ENCODE data around the gene ARHGEF7.

Gene ARHGEF7, protein sequence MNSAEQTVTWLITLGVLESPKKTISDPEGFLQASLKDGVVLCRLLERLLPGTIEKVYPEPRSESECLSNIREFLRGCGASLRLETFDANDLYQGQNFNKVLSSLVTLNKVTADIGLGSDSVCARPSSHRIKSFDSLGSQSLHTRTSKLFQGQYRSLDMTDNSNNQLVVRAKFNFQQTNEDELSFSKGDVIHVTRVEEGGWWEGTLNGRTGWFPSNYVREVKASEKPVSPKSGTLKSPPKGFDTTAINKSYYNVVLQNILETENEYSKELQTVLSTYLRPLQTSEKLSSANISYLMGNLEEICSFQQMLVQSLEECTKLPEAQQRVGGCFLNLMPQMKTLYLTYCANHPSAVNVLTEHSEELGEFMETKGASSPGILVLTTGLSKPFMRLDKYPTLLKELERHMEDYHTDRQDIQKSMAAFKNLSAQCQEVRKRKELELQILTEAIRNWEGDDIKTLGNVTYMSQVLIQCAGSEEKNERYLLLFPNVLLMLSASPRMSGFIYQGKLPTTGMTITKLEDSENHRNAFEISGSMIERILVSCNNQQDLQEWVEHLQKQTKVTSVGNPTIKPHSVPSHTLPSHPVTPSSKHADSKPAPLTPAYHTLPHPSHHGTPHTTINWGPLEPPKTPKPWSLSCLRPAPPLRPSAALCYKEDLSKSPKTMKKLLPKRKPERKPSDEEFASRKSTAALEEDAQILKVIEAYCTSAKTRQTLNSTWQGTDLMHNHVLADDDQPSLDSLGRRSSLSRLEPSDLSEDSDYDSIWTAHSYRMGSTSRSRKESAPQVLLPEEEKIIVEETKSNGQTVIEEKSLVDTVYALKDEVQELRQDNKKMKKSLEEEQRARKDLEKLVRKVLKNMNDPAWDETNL

DNA sequence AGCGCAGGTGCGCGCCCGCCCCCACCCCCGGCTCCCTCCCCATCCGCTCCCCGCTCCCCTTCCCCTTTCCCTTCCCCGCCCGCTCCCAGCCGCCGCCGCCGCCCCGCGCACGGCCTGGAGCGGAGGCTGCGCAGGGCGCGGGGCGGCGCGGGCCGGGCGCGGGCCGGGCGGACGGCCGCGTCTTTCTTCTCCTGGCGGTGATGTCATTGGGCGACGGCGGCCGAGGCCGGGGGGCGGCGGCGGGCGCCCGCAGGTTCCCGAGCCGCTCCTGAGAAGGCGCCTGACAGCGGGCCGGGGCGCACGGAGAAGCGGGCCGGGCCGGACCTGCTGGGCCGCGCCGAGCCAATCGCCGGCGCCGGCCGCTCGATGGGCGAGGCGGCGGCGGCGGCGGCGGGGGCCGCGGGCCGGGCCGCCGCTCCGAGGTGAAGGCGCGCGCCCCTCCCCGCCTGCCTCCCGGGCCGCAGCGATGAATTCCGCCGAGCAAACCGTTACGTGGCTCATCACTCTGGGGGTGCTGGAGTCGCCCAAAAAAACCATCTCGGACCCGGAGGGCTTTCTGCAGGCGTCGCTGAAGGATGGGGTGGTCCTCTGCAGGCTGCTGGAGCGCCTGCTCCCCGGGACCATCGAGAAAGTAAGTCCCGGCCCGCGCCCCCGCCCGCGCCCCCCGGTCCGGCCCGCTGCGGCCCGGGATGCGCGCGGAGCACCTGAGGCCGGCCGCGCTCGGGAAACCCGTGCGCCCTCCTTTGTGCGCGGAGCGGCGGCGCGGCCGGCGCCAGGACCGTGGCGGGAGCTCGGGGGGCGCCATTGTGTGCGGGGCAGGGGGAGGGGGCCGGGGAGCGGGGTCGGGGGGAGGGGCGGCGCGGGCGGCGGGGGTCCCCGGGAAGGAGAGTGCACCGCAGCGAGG, at the start of gene ARHGEF7:
Gene ARHGEF7 (plus strand): TSS at position 250 of the 904 bp plus-strand sequence. CDS start 217 bp downstream, at position 467.
- Histone ChIP-seq H3K79me2 (ENCODE audit: insufficient read depth, low read length) (no peaks in the 10 kb centered on the region), H3F3A (ENCODE audit: insufficient read depth, low read length) (no peaks in the 10 kb centered on the region), H3K9ac (ENCODE audit: low read length) (no peak within 1 kb of the TSS), H3K9me3 (ENCODE audit: low read length) (no peaks in the 10 kb centered on the region), H3K4me3 (ENCODE audit: low read depth, low read length, poor library complexity, severe bottlenecking) (peak within 1 kb of the TSS; percentile 52), H3K27me3 (ENCODE audit: insufficient read depth, low read length) (peaks cover 17% of the 10 kb centered on the region), H3K9me2 (ENCODE audit: low read depth, low read length) (no peaks in the 10 kb centered on the region), H2AFZ (ENCODE audit: low read length) (no peak within 1 kb of the TSS), H3K4me2 (ENCODE audit: low read length) (peak within 1 kb of the TSS; percentile 62), H4K20me1 (ENCODE audit: insufficient read depth, low read length) (no peaks in the 10 kb centered on the region), H3K4me1 (ENCODE audit: insufficient read depth, low read length, severe bottlenecking) (peaks cover 5% of the 10 kb centered on the region), H3K36me3 (ENCODE audit: insufficient read depth, low read length) (no peaks in the 10 kb centered on the region), H3K27ac (ENCODE audit: low read depth, low read length, poor library complexity, severe bottlenecking) (no peak within 1 kb of the TSS)
- TF ChIP-seq EZH2 (IDR thresholded peaks at IDR 0.05; ENCODE audit: borderline replicate concordance, low read length) = no peak
- TF ChIP-seq, protein P1, sequence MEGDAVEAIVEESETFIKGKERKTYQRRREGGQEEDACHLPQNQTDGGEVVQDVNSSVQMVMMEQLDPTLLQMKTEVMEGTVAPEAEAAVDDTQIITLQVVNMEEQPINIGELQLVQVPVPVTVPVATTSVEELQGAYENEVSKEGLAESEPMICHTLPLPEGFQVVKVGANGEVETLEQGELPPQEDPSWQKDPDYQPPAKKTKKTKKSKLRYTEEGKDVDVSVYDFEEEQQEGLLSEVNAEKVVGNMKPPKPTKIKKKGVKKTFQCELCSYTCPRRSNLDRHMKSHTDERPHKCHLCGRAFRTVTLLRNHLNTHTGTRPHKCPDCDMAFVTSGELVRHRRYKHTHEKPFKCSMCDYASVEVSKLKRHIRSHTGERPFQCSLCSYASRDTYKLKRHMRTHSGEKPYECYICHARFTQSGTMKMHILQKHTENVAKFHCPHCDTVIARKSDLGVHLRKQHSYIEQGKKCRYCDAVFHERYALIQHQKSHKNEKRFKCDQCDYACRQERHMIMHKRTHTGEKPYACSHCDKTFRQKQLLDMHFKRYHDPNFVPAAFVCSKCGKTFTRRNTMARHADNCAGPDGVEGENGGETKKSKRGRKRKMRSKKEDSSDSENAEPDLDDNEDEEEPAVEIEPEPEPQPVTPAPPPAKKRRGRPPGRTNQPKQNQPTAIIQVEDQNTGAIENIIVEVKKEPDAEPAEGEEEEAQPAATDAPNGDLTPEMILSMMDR (IDR thresholded peaks at IDR 0.05; ENCODE audit: low read length) = no peak

DNA sequence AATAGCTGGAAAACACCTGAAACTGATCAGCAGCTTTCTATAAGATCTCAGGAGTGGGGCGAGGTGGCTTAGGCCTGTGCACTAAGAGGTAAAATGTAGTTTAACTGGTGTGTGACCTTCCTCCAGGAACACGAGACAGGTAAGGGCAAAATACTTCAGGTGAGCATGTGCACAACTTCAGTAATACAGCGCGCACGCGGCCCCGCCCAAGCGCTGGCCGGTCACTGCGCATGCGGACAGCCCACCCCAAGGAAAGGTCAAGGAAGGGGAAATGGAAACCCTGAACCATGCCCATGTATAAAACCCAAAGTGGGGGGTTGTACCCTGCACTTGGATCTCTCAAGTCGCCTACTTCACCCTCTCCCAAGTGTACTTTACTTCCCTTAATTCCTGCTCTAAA, 49.4 kb upstream of the ARHGEF7 start:
- TF ChIP-seq, protein P1 (IDR thresholded peaks at IDR 0.05; ENCODE audit: low read length) = no peak
- TF ChIP-seq EZH2 (IDR thresholded peaks at IDR 0.05; ENCODE audit: borderline replicate concordance, low read length) = no peak
- Histone ChIP-seq H3F3A (ENCODE audit: insufficient read depth, low read length) (no peaks in the 10 kb centered on the region), H3K36me3 (ENCODE audit: insufficient read depth, low read length) (no peaks in the 10 kb centered on the region), H4K20me1 (ENCODE audit: insufficient read depth, low read length) (no peaks in the 10 kb centered on the region), H2AFZ (ENCODE audit: low read length) (no peak overlapping the region), H3K27ac (ENCODE audit: low read depth, low read length, poor library complexity, severe bottlenecking) (no peak overlapping the region), H3K79me2 (ENCODE audit: insufficient read depth, low read length) (no peaks in the 10 kb centered on the region), H3K4me2 (ENCODE audit: low read length) (no peak overlapping the region), H3K4me1 (ENCODE audit: insufficient read depth, low read length, severe bottlenecking) (no peaks in the 10 kb centered on the region), H3K9me3 (ENCODE audit: low read length) (no peaks in the 10 kb centered on the region), H3K4me3 (ENCODE audit: low read depth, low read length, poor library complexity, severe bottlenecking) (no peak overlapping the region), H3K9ac (ENCODE audit: low read length) (no peak overlapping the region), H3K9me2 (ENCODE audit: low read depth, low read length) (no peaks in the 10 kb centered on the region), H3K27me3 (ENCODE audit: insufficient read depth, low read length) (0 out of 2 replicates have a peak, but pooled peaks cover 6% of the 10 kb centered on the region)

DNA sequence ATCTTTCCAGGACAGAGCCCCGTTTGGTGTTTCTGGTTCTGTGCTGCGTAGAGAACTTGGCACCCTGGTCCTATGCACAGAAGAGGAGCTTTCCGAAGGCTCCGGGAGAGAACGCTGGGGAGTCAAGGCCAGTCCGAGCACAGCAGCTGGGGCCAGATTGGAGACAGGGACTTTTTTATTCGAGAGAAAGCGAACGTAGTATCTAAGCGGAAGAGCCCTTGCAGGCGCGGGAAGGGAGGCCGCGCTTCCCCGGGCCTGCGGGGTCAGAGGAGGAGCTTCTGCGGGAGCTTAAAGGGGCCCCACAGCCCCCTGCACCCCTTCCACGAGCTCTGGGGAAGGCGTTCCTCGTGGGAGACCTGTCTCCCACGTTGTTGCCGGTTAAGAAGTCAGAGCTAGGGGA, 48.6 kb upstream of the ARHGEF7 start:
- no peaks in the 10 kb centered on the region for H3K4me1 ChIP-seq (ENCODE audit: insufficient read depth, low read length, severe bottlenecking)
- no peaks in the 10 kb centered on the region for H3K79me2 ChIP-seq (ENCODE audit: insufficient read depth, low read length)
- TF ChIP-seq EZH2 (IDR thresholded peaks at IDR 0.05; ENCODE audit: borderline replicate concordance, low read length) = no peak
- TF ChIP-seq, protein P1 (IDR thresholded peaks at IDR 0.05; ENCODE audit: low read length) = no peak
- H3K27me3 ChIP-seq (ENCODE audit: insufficient read depth, low read length) = 0 out of 2 replicates have a peak, but pooled peaks cover 6% of the 10 kb centered on the region
- H4K20me1 ChIP-seq (ENCODE audit: insufficient read depth, low read length) = no peaks in the 10 kb centered on the region
- no peak overlapping the region for H3K4me2 ChIP-seq (ENCODE audit: low read length)
- no peaks in the 10 kb centered on the region for H3K36me3 ChIP-seq (ENCODE audit: insufficient read depth, low read length)
- no peak overlapping the region for H3K27ac ChIP-seq (ENCODE audit: low read depth, low read length, poor library complexity, severe bottlenecking)
- no peaks in the 10 kb centered on the region for H3K9me2 ChIP-seq (ENCODE audit: low read depth, low read length)
- no peaks in the 10 kb centered on the region for H3F3A ChIP-seq (ENCODE audit: insufficient read depth, low read length)
- no peak overlapping the region for H3K4me3 ChIP-seq (ENCODE audit: low read depth, low read length, poor library complexity, severe bottlenecking)
- H3K9me3 ChIP-seq (ENCODE audit: low read length) = no peaks in the 10 kb centered on the region
- H2AFZ ChIP-seq (ENCODE audit: low read length) = no peak overlapping the region
- H3K9ac ChIP-seq (ENCODE audit: low read length) = no peak overlapping the region
